ENCODE results near the gene TPD52L1.

Gene TPD52L1

DNA sequence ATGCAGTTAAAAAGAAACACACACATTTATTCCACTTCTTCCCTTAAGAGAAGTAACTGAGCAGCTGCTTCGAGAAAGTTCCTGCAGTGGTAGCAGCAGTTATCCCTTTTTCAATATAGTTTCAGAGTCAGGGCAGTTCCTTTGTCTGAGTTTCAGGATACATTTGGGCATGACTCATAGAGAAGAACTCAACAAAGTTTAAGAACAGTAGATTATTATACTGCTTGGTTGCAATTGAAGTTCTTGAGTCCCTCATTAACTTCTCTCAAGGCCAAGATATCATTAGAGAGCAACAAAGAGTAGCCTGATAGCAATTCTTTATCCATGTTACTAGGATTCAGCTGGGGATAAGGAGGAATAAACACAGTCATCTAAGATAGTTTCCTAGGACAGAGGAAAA, 54.4 kb downstream of the TPD52L1 start:
- no peak for DNase-seq (ENCODE audit: low read depth, low spot score)

DNA sequence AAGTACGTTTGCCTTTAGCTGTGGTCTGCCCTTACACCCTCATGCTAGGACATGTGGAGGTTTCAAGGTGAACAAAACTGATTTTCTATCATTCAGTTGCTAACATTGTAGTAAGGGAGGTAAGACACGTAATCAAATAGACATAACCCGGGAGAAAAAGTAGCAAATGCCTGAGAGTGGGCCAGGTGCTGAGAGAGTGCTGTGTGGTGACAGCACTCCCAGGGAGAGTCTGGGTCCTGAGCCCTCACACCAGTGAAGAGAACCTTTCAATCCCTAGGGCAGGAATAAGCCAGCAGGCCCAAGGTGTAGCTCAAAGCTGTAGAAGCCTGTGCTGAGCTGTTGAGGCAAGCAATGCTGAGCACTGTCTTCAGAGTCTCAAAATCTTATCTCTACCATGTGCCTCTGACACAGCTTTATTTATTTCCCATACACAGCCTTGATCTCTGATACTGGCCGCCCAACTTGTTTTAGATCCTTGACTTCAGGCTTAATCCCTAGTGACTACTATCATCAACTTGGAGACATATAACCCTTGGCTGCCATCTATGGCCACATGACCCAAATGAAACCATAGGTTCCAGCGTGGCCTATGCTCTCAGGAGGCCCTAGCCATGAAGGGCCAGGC, 55.2 kb downstream of the TPD52L1 start:
- DNase-seq (ENCODE audit: low read depth, low spot score): no peak

DNA sequence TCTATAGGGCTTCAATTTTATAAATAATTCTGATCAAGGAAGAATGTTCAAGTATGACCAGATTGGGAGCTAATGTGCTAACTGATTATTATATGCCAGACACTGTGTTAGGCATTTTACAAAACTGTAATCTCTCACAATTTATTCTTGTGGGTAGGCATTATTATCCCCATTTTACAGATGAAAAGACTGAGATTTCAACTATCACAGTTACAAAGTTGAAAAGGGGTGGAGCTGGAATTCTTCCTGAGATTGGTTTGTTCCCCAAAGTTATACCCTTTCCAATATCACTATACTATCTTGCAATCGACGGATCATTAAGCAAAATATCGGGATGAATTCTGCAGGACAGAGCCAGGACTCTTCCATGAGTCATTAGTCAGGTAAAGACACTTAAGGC, 57.1 kb downstream of the TPD52L1 start:
- DNase-seq (ENCODE audit: low read depth, low spot score): no peak

DNA sequence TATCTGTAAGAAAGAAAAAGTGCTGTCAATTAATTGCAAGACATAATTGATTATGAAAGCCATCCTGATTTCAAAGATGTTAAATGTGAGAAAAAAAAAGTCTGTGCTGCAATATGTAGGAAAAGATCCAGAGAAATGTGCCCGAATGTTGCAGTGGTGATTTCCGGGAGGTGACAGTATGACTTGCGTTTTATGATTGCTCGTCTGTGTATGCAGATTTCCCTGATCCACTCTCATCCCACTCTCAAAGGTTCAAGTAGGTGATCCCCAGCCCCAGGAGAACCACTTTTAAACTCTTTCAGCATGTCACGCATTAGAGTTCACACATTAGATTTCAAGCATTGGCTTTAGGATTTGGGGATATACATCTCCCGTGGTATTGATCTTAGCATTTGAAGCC, 57.8 kb downstream of the TPD52L1 start:
- no peak for DNase-seq (ENCODE audit: low read depth, low spot score)

- DNase-seq (ENCODE audit: low read depth, low spot score): no peak
Measured at GRCh38 chr6:125212377-125212776, 58.8 kb downstream of the TPD52L1 start.

GRCh38 chr6:125213939-125214338, 60.4 kb downstream of the TPD52L1 start:
- no peak for DNase-seq (ENCODE audit: low read depth, low spot score)

DNA sequence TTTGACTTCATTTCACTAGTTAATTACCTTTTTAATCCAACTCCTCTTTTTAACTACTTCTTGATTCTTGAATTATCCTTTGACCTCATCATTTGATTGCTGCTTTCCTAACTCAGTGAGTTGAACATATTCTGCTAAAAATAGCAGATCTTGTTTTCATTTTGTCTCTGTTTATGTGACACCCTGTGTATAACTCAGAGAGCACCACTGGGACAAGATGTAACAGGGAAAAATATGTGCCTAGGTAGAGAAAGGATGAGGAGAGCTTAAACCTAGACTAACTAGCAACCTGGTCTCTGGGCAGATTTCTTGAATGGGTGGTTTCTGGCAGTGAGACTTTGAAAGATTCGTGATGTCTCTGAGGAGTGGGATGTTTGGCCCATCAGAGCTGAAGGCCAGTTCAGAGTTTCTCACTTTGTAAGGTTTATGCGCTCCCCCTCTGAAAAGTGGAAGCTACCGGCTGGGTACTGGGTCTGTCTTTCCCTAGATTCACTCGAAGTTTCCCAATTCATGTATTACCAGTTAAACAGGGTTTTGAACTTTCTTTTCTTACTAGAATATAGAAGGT, 61.8 kb downstream of the TPD52L1 start:
- no peak for DNase-seq (ENCODE audit: low read depth, low spot score)

GRCh38 chr6:125216015-125216414, 62.4 kb downstream of the TPD52L1 start:
- DNase-seq (ENCODE audit: low read depth, low spot score): no peak

- no peak for DNase-seq (ENCODE audit: low read depth, low spot score)
Measured at GRCh38 chr6:125217369-125217768, 63.8 kb downstream of the TPD52L1 start.

- no peak for DNase-seq (ENCODE audit: low read depth, low spot score)
Measured at GRCh38 chr6:125217992-125218391, 64.4 kb downstream of the TPD52L1 start.

DNA sequence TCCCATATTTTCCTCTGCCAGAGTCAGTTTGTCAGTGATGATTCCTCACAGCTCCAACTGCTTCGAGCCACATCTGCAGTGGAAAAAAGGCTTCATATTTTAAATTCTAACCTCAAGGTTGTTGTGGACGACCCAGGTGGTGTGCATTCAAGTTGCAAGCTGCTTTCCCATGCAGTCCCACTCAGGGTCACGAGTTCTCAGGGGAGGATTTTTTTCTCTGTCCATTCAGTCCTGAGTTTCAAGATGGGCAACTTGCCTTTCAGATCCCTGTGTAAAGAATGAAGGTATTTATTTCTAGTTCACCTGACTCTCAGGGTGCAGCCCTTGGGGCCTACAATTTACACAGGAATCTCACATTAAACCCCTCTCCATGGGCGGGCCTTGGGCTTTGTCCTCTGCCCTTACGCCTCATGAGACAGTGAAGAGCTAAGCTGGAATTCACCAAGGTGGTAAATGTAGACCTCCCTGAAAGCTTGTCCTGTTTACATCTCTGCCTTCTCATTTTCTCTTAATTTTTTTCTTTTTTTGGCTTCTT, 65.9 kb downstream of the TPD52L1 start:
- DNase-seq (ENCODE audit: low read depth, low spot score): no peak

- no peak for DNase-seq (ENCODE audit: low read depth, low spot score)
Measured at GRCh38 chr6:125220712-125221111, 67.1 kb downstream of the TPD52L1 start.

- DNase-seq (ENCODE audit: low read depth, low spot score): no peak
Measured at GRCh38 chr6:125222531-125223455, 69.2 kb downstream of the TPD52L1 start.

DNA sequence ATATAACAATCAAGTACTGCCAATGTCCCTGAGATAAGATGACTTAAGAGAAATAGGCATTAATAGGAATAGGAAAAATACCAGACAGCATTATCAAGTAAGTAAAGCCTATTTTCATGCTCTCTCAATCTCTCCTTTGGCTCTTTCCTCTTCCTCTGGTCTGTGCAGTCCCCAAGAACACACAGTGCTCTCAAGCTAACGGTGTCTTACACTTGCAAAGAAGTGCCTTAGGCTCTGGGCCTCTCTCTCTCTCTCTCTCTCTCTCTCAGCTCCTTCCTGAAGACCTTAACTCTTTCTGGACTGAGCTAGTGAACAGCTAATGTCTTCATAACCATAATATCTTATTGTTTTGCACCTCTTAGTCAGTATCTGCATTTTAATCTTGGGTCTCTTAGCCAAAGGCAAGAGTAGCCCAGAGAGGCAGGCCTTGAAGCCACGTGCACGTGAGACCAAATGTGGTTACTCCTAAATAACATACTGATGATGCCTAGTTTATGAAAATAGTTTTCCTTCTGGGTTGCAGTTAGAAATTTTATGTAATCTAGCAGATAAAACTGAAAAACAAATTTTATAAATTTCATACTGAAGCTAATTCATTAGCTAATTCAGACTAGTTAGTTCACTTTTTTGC, 70.8 kb downstream of the TPD52L1 start:
- DNase-seq (ENCODE audit: low read depth, low spot score): no peak

DNA sequence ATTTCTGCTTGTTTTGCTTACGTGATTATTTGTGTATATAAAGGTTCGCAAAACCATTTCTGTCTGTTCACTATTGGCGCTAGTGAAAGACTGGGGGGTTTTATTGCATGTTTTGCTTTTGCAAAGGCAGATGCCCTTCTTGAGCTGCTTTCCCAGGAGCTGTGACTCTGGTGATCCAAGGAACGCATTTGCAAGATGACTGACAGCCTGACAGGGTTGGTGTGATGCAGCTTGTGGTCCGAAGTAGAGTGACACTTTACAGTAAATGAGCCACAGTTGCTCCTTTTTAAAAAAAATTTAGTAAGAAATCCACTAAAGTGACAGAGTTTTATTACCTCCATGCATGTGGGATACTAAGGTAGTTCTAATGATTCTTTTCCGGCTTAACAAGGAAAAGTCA, 73.7 kb downstream of the TPD52L1 start:
- DNase-seq (ENCODE audit: low read depth, low spot score): no peak

DNA sequence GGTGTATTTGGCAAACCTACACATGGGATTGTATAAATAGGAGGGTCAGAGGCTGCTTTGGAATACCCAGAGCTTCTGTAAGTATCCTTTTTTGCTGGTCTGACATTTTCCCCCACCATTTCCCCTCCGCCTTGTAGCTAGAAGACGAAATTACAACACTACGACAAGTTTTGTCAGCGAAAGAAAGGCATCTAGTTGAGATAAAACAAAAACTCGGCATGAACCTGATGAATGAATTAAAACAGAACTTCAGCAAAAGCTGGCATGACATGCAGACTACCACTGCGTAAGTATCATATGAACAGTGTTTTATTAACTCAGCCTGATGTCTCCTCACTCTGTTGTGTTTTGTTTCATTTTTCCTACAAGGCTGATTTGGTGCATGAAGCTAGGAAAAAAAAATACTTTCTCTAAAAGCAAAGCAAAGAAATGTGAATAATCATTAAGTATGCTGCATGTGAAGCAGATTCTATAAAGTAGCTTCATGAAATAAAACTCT, 75.5 kb downstream of the TPD52L1 start:
- no peak for DNase-seq (ENCODE audit: low read depth, low spot score)

- DNase-seq (ENCODE audit: low read depth, low spot score): no peak
Measured at GRCh38 chr6:125230674-125231073, 77.1 kb downstream of the TPD52L1 start.

DNA sequence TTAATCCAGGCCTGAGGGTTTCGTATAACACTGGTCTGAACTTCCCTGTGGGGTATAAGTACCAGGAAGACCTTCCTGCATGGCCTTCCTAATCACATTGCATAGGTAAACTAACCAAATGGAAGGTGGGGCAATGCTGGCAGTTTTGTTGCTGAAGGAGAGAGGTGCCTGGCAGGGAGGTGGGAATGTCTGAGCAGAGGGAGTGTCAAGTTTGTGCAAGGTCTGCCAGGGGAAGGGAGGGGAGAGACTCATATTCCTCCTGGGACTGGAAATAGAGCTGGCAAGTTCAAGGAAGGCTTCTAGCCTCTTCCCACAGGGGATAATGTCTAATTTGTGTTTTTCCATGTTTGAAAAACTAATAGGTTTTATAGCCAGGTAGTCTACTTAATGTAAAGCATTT, 77.6 kb downstream of the TPD52L1 start:
- no peak for DNase-seq (ENCODE audit: low read depth, low spot score)

- no peak for DNase-seq (ENCODE audit: low read depth, low spot score)
Measured at GRCh38 chr6:125231574-125232343, 78.2 kb downstream of the TPD52L1 start.

DNA sequence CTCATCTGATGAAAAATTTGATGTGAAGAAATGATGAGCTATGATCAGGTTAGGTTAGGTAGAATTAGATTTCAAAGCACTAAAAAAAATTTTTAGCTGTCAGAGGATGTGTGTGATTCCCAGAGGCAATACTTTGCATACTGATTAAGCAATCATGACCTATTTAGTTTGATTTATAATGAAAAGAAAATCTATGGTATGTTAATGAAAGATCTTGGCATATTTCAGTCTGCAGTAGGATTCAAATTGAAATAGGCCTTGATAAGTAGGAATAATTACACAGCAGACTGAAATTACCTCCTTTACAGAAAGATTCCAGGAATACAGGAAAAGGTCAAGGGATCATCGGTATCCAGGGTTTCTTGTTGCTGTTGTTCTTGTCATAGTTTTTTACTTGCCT, 78.9 kb downstream of the TPD52L1 start:
- DNase-seq (ENCODE audit: low read depth, low spot score): no peak

GRCh38 chr6:125233202-125233601, 79.6 kb downstream of the TPD52L1 start:
- no peak for DNase-seq (ENCODE audit: low read depth, low spot score)

Data from activated CD4-positive, CD25-positive, alpha-beta regulatory T cell treated with anti-CD3 and anti-CD28 coated beads, Interleukin-2, amount 50 U/mL, for 16 hours (primary cell).